ENCODE data around the gene TTYH3. TPM values are rescaled to one million over a fixed set of nuclear protein-coding genes. Genes with fewer than 3 reads are reported as not detected.

TTYH3 gene
- total RNA-seq, 1 experiment from 2014 or later, result 278 TPM

DNA sequence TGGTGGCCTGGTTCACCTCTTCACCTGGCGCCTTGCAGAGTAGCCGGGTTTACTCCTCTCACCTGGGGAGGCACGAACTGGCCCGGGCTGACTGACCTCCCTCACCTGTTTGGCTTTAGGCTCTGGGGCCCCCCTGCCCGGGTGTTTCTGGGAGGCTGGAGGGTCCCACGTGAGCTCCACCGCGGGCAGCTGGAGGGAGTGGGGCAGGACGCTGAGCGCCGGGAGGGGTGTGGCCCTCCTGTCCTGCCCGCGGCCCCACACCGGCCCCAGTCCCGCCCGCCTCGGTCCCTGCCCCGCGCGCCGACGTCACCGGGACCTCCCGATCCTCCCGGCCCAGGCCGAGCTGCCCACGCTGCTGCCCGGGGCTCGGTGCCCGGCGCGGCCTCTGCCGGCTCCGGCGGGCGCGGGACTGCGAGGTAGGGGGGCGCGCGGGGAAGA lies 56.1 kb downstream of the TTYH3 start, which contains the start of gene AMZ1:
Gene AMZ1 (plus strand): TSS at position 322 of the 438 bp plus-strand sequence. CDS start 12,250 bp downstream, outside the sequence.
- Histone ChIP-seq H3K4me3 (ENCODE audit: low read depth in 2 of 2, low read length in 2 of 2) (peak within 1 kb of the TSS; percentile 17 to 31), H3K9me3 (ENCODE audit: control insufficient read depth, insufficient read depth, low read depth, low read length) (no peaks in the 10 kb centered on the region), H3K36me3 (ENCODE audit: control insufficient read depth, insufficient read depth, low read length) (no peaks in the 10 kb centered on the region), H3K27ac (ENCODE audit: low read length) (no peak within 1 kb of the TSS), H3K4me1 (ENCODE audit: control insufficient read depth, insufficient read depth, low read length) (peaks cover 3% of the 10 kb centered on the region; the same call in 1 of the 2 replicates), H3K27me3 (ENCODE audit: control insufficient read depth, insufficient read depth, low read length) (peaks cover 3% of the 10 kb centered on the region; the same call in 1 of the 2 replicates)
- ChIA-PET CTCF (interaction anchor here (0.7 kb wide), 2 partner anchors 33 to 283 kb away, joined by 3 read pairs; no protein-coding TSS in a partner anchor), POLR2A (interaction anchor here (0.7 kb wide), 1 partner anchor 18 kb away, joined by 3 read pairs; no protein-coding TSS in a partner anchor)
- no TSS peak for BruUV-seq (replicated peaks)
- DNase-seq (ENCODE audit: low read depth, low spot score), result no peak
- peak; percentile 43 for ATAC-seq
- in situ Hi-C loops (cut with HindIII; ENCODE audit: low pct_unique_long_range_greater_than_20kb, low sequenced_read_pairs), result no loop called here
- TF ChIP-seq, protein P1, sequence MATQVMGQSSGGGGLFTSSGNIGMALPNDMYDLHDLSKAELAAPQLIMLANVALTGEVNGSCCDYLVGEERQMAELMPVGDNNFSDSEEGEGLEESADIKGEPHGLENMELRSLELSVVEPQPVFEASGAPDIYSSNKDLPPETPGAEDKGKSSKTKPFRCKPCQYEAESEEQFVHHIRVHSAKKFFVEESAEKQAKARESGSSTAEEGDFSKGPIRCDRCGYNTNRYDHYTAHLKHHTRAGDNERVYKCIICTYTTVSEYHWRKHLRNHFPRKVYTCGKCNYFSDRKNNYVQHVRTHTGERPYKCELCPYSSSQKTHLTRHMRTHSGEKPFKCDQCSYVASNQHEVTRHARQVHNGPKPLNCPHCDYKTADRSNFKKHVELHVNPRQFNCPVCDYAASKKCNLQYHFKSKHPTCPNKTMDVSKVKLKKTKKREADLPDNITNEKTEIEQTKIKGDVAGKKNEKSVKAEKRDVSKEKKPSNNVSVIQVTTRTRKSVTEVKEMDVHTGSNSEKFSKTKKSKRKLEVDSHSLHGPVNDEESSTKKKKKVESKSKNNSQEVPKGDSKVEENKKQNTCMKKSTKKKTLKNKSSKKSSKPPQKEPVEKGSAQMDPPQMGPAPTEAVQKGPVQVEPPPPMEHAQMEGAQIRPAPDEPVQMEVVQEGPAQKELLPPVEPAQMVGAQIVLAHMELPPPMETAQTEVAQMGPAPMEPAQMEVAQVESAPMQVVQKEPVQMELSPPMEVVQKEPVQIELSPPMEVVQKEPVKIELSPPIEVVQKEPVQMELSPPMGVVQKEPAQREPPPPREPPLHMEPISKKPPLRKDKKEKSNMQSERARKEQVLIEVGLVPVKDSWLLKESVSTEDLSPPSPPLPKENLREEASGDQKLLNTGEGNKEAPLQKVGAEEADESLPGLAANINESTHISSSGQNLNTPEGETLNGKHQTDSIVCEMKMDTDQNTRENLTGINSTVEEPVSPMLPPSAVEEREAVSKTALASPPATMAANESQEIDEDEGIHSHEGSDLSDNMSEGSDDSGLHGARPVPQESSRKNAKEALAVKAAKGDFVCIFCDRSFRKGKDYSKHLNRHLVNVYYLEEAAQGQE (IDR thresholded peaks at IDR 0.05; ENCODE audit: insufficient read depth in 1 of 2, low read depth in 2 of 2, low read length in 1 of 2), result no peak
- TF ChIP-seq TCF7L2 (IDR thresholded peaks at IDR 0.05; ENCODE audit: low read depth, low read length) (no peak), SIN3A (IDR thresholded peaks at IDR 0.05; ENCODE audit: borderline replicate concordance, insufficient read depth, low read depth, low read length) (no peak), POLR2AphosphoS5 (IDR thresholded peaks at IDR 0.05; ENCODE audit: low read depth, low read length) (no peak)
- TF ChIP-seq, protein P2, sequence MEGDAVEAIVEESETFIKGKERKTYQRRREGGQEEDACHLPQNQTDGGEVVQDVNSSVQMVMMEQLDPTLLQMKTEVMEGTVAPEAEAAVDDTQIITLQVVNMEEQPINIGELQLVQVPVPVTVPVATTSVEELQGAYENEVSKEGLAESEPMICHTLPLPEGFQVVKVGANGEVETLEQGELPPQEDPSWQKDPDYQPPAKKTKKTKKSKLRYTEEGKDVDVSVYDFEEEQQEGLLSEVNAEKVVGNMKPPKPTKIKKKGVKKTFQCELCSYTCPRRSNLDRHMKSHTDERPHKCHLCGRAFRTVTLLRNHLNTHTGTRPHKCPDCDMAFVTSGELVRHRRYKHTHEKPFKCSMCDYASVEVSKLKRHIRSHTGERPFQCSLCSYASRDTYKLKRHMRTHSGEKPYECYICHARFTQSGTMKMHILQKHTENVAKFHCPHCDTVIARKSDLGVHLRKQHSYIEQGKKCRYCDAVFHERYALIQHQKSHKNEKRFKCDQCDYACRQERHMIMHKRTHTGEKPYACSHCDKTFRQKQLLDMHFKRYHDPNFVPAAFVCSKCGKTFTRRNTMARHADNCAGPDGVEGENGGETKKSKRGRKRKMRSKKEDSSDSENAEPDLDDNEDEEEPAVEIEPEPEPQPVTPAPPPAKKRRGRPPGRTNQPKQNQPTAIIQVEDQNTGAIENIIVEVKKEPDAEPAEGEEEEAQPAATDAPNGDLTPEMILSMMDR (IDR thresholded peaks at IDR 0.05), result no peak
- intact Hi-C loops (cut with micrococcal nuclease; ENCODE audit: unreplicated experiment), result loop anchor here (10.0 kb wide), 1 partner anchor 233 kb away; no protein-coding TSS in a partner anchor

DNA sequence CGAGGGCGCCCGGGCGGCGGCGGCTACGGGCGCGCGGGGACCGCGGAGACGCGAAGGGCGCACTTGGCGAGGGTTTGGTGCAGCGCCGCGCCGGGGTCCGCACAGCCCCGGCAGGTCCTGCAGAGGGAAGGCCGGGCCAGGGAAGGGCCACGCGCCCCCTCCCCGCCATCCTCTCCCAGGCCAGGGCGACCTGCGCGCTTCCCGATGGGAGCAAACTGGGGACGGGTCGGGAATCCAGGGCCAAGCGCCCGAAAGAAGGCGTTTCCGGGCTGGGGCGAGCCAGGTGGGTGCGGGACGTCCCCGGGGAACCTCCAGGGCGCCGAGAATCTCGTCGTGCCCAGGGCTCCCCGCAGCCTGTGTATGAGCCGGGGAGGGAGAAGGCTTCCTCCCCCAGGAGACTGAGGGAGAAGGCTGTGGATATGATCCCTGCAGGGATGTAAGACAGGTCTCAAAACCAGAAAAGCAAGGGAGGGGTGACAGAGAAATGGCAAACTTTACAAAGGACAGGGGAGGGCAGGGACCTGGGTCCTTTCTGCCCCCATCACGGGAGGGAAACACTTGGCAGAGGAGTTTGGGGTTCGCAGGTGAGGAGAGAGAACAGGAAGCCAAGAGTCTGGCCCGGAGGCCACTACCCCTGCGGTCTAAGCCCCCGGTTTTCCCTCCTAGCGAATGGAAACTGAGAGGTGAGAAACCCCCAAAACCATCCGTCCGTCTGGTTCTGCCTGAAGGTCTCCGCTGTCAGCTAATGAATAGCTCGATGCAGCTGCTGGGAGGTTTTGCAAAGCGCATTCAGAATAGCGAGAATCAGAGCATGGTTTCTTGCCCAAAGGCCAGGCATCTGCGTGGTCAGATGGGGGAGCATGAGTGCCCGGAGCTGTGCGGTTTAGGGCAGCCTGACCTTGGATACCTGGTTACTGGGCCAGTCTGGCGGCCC lies 56.9 kb downstream of the TTYH3 start:
- no TSS peak for BruUV-seq (replicated peaks)
- no peaks in the 10 kb centered on the region for H3K36me3 ChIP-seq (ENCODE audit: control insufficient read depth, insufficient read depth, low read length)
- intact Hi-C loops (cut with micrococcal nuclease; ENCODE audit: unreplicated experiment) (loop anchor here (10.0 kb wide), 1 partner anchor 234 kb away; no protein-coding TSS in a partner anchor), in situ Hi-C loops (cut with HindIII; ENCODE audit: low pct_unique_long_range_greater_than_20kb, low sequenced_read_pairs) (no loop called here)
- peak overlapping the region; percentile 17 to 31 for H3K4me3 ChIP-seq (ENCODE audit: low read depth in 2 of 2, low read length in 2 of 2)
- TF ChIP-seq, protein P2 (IDR thresholded peaks at IDR 0.05), result no peak
- no peak for TF ChIP-seq TCF7L2 (IDR thresholded peaks at IDR 0.05; ENCODE audit: low read depth, low read length)
- no peak for TF ChIP-seq SIN3A (IDR thresholded peaks at IDR 0.05; ENCODE audit: borderline replicate concordance, insufficient read depth, low read depth, low read length)
- TF ChIP-seq, protein P1 (IDR thresholded peaks at IDR 0.05; ENCODE audit: insufficient read depth in 1 of 2, low read depth in 2 of 2, low read length in 1 of 2), result no peak
- TF ChIP-seq POLR2AphosphoS5 (IDR thresholded peaks at IDR 0.05; ENCODE audit: low read depth, low read length), result no peak
- H3K4me1 ChIP-seq (ENCODE audit: control insufficient read depth, insufficient read depth, low read length), result peaks cover 3% of the 10 kb centered on the region; the same call in 1 of the 2 replicates
- ATAC-seq, result peak; percentile 25; the same call in 1 of the 2 replicates
- peaks cover 3% of the 10 kb centered on the region; the same call in 1 of the 2 replicates for H3K27me3 ChIP-seq (ENCODE audit: control insufficient read depth, insufficient read depth, low read length)
- ChIA-PET CTCF (no interaction called here), POLR2A (no interaction called here)
- no peaks in the 10 kb centered on the region for H3K9me3 ChIP-seq (ENCODE audit: control insufficient read depth, insufficient read depth, low read depth, low read length)
- no peak overlapping the region for H3K27ac ChIP-seq (ENCODE audit: low read length)
- DNase-seq (ENCODE audit: low read depth, low spot score), result no peak

Data from Panc1 (cell line).